ENCODE data around the gene RIMS1. TPM values are rescaled to one million over a fixed set of nuclear protein-coding genes. Genes with fewer than 3 reads are reported as not detected.

The RIMS1 gene
- total RNA-seq, 3 donors from 2014 or later (not counting 1 experiment from before 2014, with no cell fraction given), result not detected

DNA sequence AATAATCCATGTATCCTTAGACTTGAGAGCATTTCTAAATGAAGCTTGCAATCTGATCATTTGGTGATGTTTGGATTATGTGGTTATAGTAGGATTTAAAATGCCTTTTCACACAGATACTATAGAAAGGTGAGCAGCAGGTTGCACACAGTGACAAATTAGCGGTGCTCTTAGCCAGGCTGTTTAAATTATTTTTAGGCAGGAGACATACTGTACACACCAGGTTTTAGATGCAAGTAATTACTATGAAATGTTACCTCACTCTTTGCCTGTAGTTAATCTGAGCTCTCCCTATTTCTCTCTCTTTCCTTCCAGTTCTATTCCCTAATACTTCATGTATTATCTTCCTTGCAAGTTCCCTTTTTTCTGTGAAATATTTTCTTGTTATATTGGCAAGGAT is 191.7 kb downstream of the RIMS1 start:
- Mint-ChIP-seq H3K4me3 (no peak overlapping the region), H3K36me3 (no peaks in the 10 kb centered on the region), H3K27me3 (ENCODE audit: low read depth in 2 of 2) (no peaks in the 10 kb centered on the region), H3K4me1 (no peaks in the 10 kb centered on the region), H3K27ac (no peak overlapping the region), H3K9me3 (peaks cover 2 to 3% of the 10 kb centered on the region in 2 donors)
- DNase-seq (no peak), ATAC-seq (no peak)
- intact Hi-C loops (cut with micrococcal nuclease), result no loop called here
- Histone ChIP-seq H3K36me3 (ENCODE audit: control insufficient read depth, insufficient read depth, low read length) (no peaks in the 10 kb centered on the region), H3K9me3 (ENCODE audit: control insufficient read depth, insufficient read depth, low read length) (no peaks in the 10 kb centered on the region), H3K27me3 (ENCODE audit: control insufficient read depth, insufficient read depth, low read length) (no peaks in the 10 kb centered on the region), H3K27ac (ENCODE audit: low read length) (no peak overlapping the region), H3K4me3 (ENCODE audit: low read length) (no peak overlapping the region), H3K4me1 (ENCODE audit: control insufficient read depth, insufficient read depth, low read length) (no peaks in the 10 kb centered on the region)
- 100% methylated on average over 1 of the region's 1 CpG for WGBS (ENCODE audit: insufficient coverage)
- no peak for TF ChIP-seq CTCF (IDR thresholded peaks at IDR 0.05)

DNA sequence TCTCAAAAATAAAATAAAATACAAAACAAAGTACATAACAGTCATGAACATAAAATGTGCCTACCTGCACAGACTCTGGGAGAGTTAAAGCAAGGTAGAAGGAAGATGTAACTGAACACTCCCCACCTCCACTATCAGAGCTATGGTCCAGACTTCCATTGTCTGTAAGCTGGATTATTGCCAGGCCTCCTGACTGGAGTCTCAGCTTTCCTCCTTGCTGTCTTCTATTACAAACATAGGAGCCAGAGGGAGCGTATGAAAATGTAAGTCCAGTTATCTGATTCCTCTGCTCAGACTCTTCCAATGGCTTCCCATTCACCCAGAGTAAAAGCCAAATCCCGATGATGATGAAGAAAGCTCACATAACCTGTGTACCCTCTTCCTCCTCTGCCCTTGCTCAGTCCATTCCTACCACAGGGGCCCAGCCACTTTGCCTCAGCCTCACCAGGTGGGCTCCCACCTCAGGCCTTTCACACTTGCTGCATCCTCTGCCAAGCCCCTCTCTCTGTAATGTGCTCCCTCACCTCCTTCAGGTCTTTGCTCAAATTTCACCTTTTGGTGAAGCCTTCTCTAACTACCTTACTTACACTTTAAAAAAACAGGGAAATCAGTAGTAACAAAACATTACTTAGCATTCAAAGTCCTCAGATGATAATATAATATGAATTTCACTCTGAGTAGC is 194.1 kb downstream of the RIMS1 start:
- no peak overlapping the region for H3K4me3 Mint-ChIP-seq
- no peak for TF ChIP-seq CTCF (IDR thresholded peaks at IDR 0.05)
- H3K36me3 ChIP-seq (ENCODE audit: control insufficient read depth, insufficient read depth, low read length), result no peaks in the 10 kb centered on the region
- WGBS (ENCODE audit: insufficient coverage), result 100% methylated on average over 2 of the region's 2 CpGs
- H3K9me3 Mint-ChIP-seq, result peaks cover 2 to 3% of the 10 kb centered on the region in 2 donors
- H3K4me3 ChIP-seq (ENCODE audit: low read length), result no peak overlapping the region
- no peaks in the 10 kb centered on the region for H3K27me3 Mint-ChIP-seq (ENCODE audit: low read depth in 2 of 2)
- H3K36me3 Mint-ChIP-seq, result no peaks in the 10 kb centered on the region
- intact Hi-C loops (cut with micrococcal nuclease), result no loop called here
- no peaks in the 10 kb centered on the region for H3K4me1 ChIP-seq (ENCODE audit: control insufficient read depth, insufficient read depth, low read length)
- no peak overlapping the region for H3K27ac ChIP-seq (ENCODE audit: low read length)
- no peak overlapping the region for H3K27ac Mint-ChIP-seq
- no peaks in the 10 kb centered on the region for H3K27me3 ChIP-seq (ENCODE audit: control insufficient read depth, insufficient read depth, low read length)
- H3K4me1 Mint-ChIP-seq, result no peaks in the 10 kb centered on the region
- ATAC-seq (no peak), DNase-seq (no peak)
- no peaks in the 10 kb centered on the region for H3K9me3 ChIP-seq (ENCODE audit: control insufficient read depth, insufficient read depth, low read length)

- H3K4me1 Mint-ChIP-seq, result no peaks in the 10 kb centered on the region
- no peak for ATAC-seq
- Histone ChIP-seq H3K36me3 (ENCODE audit: control insufficient read depth, insufficient read depth, low read length) (no peaks in the 10 kb centered on the region), H3K9me3 (ENCODE audit: control insufficient read depth, insufficient read depth, low read length) (no peaks in the 10 kb centered on the region), H3K4me1 (ENCODE audit: control insufficient read depth, insufficient read depth, low read length) (no peaks in the 10 kb centered on the region), H3K4me3 (ENCODE audit: low read length) (no peak overlapping the region), H3K27ac (ENCODE audit: low read length) (no peak overlapping the region), H3K27me3 (ENCODE audit: control insufficient read depth, insufficient read depth, low read length) (no peaks in the 10 kb centered on the region)
- H3K9me3 Mint-ChIP-seq, result peaks cover 2 to 3% of the 10 kb centered on the region in 2 donors
- no peak overlapping the region for H3K4me3 Mint-ChIP-seq
- no peaks in the 10 kb centered on the region for H3K27me3 Mint-ChIP-seq (ENCODE audit: low read depth in 2 of 2)
- intact Hi-C loops (cut with micrococcal nuclease), result no loop called here
- no peak for DNase-seq
- no peak for TF ChIP-seq CTCF (IDR thresholded peaks at IDR 0.05)
- no peak overlapping the region for H3K27ac Mint-ChIP-seq
- no peaks in the 10 kb centered on the region for H3K36me3 Mint-ChIP-seq
Observed at GRCh38 chr6:72081871-72082270, 195.5 kb downstream of the RIMS1 start.

DNA sequence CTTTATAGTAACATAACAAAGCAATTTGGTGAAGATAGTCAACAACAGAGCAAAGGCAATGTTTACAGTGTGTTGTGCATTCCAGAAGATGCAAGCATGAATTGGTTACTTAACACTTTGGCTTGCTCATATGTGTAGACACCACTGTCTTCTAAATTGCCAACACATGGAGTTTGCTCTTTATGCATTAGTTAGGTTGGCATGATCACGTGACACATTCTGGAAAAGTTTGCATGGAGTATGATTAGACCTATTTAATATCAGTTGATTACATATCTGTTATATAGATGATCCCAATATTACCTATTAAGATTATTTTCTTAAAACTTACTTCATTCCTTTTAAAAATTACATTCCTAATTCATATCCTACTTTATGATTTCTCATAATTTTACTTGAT is 197.6 kb downstream of the RIMS1 start:
- no peaks in the 10 kb centered on the region for H3K9me3 Mint-ChIP-seq
- H3K27me3 ChIP-seq (ENCODE audit: control insufficient read depth, insufficient read depth, low read length), result no peaks in the 10 kb centered on the region
- H3K4me3 ChIP-seq (ENCODE audit: low read length), result no peak overlapping the region
- no peak for TF ChIP-seq CTCF (IDR thresholded peaks at IDR 0.05)
- no peaks in the 10 kb centered on the region for H3K4me1 ChIP-seq (ENCODE audit: control insufficient read depth, insufficient read depth, low read length)
- WGBS (ENCODE audit: insufficient coverage), result no CpG with 5 or more reads among the region's 1 CpG
- H3K4me1 Mint-ChIP-seq, result no peaks in the 10 kb centered on the region
- no peaks in the 10 kb centered on the region for H3K36me3 ChIP-seq (ENCODE audit: control insufficient read depth, insufficient read depth, low read length)
- no peaks in the 10 kb centered on the region for H3K36me3 Mint-ChIP-seq
- no peak overlapping the region for H3K4me3 Mint-ChIP-seq
- H3K9me3 ChIP-seq (ENCODE audit: control insufficient read depth, insufficient read depth, low read length), result no peaks in the 10 kb centered on the region
- intact Hi-C loops (cut with micrococcal nuclease), result no loop called here
- H3K27me3 Mint-ChIP-seq (ENCODE audit: low read depth in 2 of 2), result no peaks in the 10 kb centered on the region
- no peak overlapping the region for H3K27ac ChIP-seq (ENCODE audit: low read length)
- no peak overlapping the region for H3K27ac Mint-ChIP-seq
- DNase-seq (no peak), ATAC-seq (no peak)
